ENCODE data around the gene OXSR1.

OXSR1 gene

DNA sequence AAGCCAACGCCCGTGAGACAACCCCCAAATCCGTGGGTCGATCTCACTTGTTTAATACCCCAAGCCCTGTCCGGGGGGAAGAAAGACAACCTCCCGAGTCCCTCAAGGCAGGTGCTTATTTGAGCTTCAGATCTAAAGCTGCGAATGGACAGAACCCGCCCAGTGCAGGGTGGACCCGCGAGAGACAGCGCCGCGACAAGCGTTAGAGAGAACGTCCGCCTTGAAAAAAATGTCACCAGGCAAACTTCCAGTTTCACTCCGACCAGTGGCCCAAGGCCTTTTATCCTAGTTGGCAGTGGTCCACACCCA, 740 bp upstream of the OXSR1 start:
- no peak for TF ChIP-seq ZFX (IDR thresholded peaks at IDR 0.05; ENCODE audit: borderline replicate concordance)
- no peak for TF ChIP-seq CTCF (IDR thresholded peaks at IDR 0.05)
- peak overlapping the region; percentile 93 for H3K27ac ChIP-seq

DNA sequence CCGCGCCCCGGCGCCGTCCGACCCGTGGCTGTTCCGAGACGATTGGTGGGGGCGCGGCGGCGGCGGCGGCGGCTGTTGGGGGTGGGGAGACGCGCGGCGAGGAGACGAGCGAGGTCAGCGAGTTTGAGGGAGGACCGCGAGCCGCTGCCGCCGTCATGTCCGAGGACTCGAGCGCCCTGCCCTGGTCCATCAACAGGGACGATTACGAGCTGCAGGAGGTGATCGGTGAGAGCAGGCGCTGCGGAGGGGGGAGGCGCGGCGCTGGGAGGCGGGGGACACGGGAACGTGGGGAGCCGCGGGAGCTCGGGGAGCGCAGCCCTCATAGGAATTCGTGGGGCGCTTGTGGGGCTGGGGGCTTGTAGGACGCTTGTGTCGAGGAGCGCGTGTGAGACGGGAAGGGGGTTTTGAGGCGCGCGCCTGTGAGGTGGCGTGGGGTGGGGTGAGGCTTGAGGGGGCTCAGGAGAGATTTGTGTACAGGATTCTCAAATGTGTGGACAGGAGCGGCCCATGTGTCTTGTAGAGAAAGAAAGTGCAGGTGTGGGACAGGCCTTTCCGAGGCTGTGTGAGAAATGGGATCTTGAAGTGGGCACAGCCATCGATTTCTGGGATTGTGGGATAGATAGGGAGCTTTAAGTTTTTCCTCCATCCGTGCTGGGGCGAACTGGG, 518 bp downstream of the OXSR1 start:
- TF ChIP-seq CTCF (IDR thresholded peaks at IDR 0.05), result peak; percentile 19
- TF ChIP-seq ZFX (IDR thresholded peaks at IDR 0.05; ENCODE audit: borderline replicate concordance), result no peak
- peak overlapping the region; percentile 93 for H3K27ac ChIP-seq

GRCh38 chr3:38167591-38167990, 2.3 kb downstream of the OXSR1 start:
- TF ChIP-seq CTCF (IDR thresholded peaks at IDR 0.05) (no peak), ZFX (IDR thresholded peaks at IDR 0.05; ENCODE audit: borderline replicate concordance) (no peak)
- H3K27ac ChIP-seq, result no peak overlapping the region

- TF ChIP-seq CTCF (IDR thresholded peaks at IDR 0.05) (no peak), ZFX (IDR thresholded peaks at IDR 0.05; ENCODE audit: borderline replicate concordance) (no peak)
- no peak overlapping the region for H3K27ac ChIP-seq
These were observed 3.1 kb downstream of the OXSR1 start for GRCh38 chr3:38168151-38169026.

DNA sequence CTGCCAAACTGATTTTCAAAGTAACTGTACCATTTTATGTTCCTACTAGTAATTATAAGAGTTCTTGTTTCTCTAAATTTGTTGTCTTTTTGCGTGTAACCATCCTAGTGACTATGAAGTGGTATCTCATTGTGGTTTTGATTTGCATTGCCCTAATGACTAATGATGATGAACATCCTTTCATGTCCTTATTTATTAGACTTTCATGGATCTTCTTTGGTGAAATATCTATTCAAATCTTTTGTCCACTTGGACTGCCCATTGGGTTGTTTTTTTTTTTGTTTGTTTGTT, 3.6 kb downstream of the OXSR1 start:
- no peak for TF ChIP-seq ZFX (IDR thresholded peaks at IDR 0.05; ENCODE audit: borderline replicate concordance)
- no peak overlapping the region for H3K27ac ChIP-seq

DNA sequence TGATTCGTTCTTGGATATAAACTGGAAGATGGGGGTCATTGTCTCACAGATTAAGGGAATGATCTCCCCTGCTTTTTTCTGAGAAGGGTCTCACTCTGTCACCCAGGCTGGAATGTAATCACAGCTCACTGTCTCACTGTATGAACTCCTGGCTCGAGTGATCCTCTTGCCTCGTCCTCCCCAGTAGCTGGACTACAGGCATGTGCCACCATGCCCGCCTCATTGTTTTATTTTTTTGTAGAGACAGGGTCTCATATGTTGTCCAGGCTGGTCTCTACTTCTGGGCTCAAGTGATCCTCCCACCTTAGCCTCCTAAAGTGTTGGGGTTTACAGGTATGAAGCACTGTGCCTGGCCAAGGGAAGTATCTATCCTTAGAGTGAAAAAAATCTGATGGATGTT, 5.4 kb downstream of the OXSR1 start:
- TF ChIP-seq CTCF (IDR thresholded peaks at IDR 0.05) (no peak), ZFX (IDR thresholded peaks at IDR 0.05; ENCODE audit: borderline replicate concordance) (no peak)

GRCh38 chr3:38171622-38172021, 6.3 kb downstream of the OXSR1 start:
- H3K27ac ChIP-seq, result no peak overlapping the region
- TF ChIP-seq CTCF (IDR thresholded peaks at IDR 0.05) (no peak), ZFX (IDR thresholded peaks at IDR 0.05; ENCODE audit: borderline replicate concordance) (no peak)

More for the DNA sequence above, 5.4 kb downstream of the OXSR1 start:
- no peak overlapping the region for H3K27ac ChIP-seq

All from 22Rv1 (cell line).